NCI-H345 treated with DMSO at 0.1 percent for 48 hours (cell line): ENCODE results near the gene VEGFB.

ENCODE experiments used
- DNase-seq: peaks from one replicate; lab custom pipeline; 2025; ENCODE audit not compliant: unreplicated experiment; lab: John Stamatoyannopoulos, UW

VEGFB gene

DNA sequence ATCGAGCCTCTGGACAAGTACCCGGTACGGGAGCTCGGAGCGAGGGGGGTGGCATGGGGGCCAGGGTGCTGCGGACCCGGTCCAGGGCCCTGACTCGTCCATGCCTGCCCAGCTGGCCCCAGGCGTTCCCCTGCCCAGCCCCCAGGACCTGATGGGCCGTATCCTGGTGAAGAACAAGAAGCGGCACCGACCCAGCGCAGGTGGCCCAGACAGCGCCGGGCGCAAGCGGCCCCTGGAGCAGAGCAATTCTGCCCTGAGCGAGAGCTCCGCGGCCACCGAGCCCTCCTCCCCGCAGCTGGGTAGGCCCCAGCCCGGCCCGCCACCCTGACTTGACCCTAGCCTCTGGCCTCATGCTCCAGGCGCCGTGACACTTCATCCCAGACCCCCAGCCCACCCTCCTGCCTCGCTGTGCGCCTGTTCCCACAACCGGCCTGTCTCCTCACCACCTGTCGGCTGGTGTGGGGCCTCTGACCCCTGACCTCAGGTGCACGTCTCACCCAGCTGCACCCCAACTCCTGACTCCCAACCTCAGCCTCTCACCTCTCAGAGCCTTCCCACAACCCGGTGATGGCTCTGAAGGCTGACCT lies 24.7 kb downstream of the VEGFB start:
- DNase-seq = no peak

DNA sequence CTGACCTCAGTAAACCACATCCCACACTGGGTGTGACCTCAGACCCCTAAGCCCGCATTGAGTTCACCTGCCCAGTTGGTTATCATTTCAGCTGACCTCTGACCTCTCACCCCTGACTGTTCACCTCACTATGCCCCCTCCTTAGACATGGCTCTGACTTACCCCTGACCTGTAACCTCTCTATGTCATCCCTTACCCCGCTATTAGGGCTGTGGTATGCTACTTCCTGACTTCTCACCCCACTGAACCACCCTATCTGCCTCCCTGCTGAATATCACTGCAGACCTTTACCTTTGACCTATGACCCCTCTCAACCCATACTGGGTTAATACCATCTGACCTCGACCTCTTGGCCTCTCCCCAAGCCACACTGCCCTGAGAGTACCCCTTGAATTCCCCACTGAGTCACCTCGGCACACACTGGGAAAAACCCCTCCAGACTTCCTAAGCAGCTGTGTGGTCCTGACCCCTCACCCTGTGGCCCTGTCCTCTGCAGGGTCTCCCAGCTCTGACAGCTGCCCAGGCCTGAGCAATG lies 25.2 kb downstream of the VEGFB start:
- no peak for DNase-seq

DNA sequence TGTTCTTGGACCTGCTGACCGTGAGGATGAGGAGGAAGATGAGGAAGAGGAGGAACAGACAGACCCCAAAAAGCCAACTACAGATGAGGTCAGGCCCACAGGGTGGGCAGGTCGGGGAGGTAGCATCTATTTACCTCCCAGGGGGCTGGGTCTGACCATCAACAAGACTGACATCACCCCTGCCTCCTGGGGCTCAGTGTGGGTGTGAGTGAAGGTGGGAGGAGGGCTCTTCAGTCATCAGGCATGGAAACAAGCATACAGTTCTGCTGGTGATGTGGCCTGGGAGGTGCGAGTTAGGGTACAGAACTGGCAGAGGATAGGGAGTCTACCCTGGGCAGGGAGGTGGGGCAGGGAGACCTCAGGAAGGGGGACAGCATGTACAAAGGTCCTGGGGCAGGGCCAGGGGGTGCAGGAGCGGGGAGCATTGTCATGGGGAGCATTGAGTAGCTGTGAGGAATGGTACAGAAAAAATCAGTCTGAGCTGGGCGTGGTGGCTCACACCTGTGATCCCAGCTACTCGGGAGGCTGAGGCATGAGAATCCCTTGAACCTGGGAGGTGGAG lies 25.8 kb downstream of the VEGFB start:
- DNase-seq = no peak

DNA sequence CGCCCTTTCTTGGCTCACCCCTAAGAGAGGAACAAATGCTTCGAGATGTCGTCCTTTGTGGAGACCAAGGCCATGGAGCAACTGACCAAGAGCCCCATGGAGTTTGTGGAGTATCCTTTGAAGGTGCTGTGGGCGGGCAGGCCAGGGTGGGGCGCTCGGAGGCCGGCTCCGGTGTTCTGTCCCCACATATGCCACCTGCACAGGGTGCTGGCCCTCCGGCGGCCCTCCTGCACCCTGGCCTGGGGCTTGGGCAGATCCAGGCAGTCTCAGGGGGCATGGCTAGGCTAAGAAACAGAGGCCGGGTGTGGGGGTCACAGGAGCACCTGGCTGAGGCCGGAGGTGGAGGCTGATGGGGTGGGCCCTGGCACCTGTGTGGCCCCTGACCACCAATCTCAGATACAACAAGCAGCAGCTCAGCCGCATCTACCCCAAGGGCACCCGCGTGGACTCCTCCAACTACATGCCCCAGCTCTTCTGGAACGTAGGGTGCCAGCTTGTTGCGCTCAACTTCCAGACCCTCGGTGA lies 27.2 kb downstream of the VEGFB start:
- no peak for DNase-seq

DNA sequence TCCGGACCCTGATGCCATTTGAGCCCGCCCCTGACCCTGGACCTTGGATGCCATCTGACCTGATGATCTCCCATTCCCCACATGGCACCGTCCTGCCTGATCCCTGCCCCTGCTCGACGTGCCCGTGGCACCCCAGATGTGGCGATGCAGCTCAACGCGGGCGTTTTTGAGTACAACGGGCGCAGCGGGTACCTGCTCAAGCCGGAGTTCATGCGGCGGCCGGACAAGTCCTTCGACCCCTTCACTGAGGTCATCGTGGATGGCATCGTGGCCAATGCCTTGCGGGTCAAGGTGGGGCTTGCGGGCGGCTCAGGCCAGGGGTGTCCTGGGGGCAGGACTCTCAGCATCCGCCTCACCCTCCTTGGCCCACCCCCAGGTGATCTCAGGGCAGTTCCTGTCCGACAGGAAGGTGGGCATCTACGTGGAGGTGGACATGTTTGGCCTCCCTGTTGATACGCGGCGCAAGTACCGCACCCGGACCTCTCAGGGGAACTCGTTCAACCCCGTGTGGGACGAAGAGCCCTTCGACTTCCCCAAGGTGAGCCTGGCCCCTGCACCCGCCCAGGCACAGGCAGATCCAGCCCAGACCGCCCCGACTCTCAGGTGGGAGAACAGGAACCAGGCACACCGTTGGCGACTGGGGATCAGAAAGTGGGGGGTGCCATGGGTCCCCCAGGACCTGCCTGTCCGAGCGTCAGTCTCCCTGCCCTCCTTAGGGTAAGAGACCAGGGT lies 28.1 kb downstream of the VEGFB start:
- no peak for DNase-seq

DNA sequence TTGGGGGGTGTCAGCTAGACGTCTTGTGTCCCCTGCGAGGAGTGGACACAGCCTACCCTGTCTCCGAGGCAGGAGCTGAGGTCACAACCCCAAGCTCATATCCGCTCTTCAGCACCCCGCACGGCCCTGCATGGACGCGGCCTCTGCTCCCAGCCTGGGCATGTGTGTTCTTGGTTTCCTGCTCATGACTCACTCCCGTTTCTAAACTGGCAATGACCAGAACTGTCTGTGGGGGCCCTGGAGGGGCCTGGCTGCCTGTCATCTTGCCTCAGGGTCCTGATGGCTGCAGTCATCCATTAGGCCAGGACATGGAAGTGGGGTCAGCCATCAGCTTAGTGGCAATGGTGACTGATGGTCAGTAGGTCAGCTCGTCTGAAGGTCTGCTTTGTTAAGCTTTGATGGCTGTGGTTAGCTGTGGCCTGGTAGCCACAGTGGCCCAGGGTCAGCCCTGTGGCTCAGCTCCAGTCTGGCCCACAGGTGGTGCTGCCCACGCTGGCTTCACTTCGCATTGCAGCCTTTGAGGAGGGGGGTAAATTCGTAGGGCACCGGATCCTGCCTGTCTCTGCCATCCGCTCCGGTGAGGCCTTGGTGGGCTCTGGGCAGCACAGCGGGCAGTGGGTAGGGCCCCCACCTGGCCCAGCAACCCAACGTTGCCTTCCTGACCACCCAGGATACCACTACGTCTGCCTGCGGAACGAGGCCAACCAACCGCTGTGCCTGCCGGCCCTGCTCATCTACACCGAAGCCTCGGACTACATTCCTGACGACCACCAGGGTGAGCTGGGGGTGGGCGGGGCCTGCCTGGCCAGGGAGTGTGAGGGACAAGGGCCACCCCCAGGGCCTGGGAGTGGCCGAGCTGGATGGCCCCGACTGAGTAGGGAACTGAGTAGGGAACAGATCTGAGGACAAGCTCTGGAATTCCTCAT lies 28.9 kb downstream of the VEGFB start:
- no peak for DNase-seq

DNA sequence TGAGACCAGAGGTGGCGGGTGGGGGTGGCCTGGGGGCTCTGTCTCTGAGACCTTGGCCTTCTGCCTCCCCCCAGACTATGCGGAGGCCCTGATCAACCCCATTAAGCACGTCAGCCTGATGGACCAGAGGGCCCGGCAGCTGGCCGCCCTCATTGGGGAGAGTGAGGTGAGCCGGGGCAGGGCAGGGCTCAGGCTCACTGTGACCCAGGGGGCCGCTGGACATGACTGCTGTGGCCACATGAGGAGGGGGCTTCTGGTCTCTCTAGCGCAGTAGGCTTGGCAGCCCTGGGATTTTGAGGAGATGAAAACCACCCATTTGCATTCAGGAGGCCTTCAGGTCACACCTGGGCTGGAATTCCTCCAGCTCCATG lies 29.5 kb downstream of the VEGFB start:
- DNase-seq = no peak

DNA sequence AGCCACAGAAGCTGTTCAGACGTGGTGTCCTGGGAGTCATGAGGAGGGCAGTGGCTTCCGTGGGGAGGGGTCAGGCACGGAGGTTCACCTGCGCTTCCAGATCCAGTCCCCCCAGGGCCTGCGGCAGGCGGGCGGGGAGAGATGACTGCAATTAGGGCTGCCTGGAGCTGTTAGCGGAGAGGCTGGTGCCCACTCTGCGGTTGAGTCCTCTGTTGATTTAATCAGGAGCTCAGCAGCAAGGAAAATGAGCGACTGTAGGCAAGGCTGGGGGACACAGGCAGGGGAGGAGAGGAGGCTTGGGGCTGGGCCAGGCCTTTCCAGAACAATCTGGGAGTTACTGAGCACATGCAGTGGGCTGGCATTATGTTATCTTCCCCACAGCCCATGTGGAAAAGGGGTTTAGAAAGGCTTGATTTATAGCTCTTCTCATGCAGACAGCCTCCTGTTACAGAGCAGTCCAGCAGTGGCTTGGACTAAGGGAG lies 30.0 kb downstream of the VEGFB start:
- no peak for DNase-seq

DNA sequence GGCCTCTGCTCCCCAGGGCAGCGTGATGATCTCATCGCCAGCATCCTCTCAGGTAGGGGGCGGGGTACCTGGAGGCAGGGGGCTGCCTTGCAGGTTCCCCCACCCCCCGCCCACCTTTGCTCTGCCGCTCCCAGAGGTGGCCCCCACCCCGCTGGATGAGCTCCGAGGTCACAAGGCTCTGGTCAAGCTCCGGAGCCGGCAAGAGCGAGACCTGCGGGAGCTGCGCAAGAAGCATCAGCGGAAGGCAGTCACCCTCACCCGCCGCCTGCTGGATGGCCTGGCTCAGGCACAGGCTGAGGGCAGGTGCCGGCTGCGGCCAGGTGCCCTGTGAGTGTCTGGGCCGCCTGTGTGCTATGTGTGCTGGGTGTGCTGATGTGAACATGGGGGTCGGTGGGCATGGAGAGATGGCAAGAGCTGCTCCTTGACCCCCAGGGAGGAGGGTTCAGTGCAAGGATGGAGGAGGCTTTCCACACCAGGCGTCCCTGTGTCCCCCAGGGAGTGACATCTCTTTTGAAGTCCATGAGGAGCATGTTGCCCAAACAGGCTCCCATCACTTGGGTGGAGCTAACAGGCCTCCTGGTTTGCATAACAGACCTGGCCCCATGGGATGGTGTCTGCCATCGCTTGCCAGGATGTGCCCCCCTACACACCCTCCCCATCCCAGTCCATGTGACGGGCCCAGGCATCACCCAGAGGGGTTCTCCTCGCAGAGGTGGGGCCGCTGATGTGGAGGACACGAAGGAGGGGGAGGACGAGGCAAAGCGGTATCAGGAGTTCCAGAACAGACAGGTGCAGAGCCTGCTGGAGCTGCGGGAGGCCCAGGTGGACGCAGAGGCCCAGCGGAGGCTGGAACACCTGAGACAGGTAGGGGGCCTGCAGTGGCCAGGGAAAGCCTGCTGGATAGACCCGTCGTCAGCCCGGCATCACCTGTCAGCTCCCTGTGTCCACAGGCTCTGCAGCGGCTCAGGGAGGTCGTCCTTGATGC lies 31.1 kb downstream of the VEGFB start:
- DNase-seq = no peak

DNA sequence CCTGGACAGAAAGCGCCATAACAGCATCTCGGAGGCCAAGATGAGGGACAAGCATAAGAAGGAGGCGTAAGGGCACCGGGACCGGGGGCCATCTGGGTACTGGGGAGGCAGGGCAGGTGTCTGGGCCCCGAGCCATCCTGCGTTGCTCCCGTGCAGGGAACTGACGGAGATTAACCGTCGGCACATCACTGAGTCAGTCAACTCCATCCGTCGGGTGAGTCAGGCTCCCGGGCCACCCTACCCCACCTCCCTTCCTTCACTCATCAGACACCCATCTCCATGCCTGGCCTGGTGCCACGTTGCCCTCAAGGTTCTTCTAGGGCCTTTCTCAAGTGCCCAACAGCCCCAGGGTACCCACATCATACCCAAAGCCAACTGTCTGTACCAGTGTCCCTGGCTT lies 32.0 kb downstream of the VEGFB start:
- no peak for DNase-seq

DNA sequence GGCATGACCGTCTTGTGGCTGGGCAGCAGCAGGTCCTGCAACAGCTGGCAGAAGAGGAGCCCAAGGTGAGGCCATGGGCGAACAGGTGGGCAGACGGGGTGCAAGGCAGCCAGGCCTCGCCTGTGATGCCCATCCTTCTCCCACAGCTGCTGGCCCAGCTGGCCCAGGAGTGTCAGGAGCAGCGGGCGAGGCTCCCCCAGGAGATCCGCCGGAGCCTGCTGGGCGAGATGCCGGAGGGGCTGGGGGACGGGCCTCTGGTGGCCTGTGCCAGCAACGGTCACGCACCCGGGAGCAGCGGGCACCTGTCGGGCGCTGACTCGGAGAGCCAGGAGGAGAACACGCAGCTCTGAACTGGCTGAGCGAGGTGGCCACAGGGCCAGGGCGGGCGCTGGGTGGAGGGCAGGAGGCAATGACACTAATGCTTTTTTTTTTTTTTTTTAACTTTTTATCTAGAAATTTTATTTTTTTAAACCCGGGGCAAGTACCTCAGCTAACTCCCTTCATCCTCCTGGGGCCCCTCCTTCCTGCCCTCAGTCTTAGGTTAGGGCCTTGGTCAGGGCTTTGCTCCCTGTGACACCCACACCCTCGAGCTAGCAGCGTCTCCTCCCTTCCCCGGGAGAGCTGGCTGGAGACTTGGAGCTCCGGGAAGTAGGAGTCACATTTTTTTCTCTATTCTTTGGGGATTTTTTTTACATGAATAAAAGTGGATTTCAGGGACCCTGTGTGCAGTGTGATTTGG lies 33.0 kb downstream of the VEGFB start:
- peak; percentile 69 for DNase-seq

DNA sequence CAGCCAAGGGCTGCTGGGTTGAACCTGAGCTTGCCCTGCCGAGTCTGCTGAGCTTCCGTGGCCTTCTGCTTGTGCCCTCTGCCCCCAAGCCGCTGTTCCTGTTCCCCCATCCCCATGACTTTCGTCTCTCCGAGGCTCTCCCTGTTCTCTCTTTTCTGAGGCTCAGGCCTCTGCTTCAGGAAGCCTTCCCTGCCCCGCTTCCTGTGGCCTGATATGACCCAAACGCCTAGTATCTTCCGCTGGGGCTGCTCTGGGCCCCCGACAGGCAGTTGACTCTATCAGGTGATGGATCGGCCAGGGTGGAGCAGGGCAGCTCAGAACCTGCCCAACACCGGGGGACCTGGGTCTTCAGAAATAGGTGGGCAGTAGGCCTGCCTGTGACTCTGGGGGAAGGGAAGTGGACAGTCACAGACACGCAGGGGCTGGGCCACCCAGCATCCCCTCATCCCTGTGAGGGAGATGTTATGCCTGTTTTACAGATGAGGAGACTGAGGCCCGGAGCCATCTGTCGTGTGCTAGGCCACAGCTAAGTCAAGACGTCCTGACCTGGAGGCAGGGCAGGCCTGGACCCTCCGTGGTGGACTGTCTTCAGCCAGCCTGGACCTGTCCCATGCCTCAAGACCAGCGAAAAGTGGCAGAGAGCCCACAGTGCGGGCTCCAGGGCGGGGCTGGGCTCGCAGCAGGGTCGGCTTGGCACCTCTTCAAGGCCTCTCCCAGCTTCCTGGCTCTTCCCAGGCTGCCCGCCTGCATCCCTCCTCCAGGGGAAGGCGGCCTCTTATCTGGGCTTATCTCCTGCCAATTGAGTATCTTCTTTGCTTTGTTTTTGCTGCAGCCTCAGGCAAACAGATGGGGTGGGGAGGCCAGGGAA lies 33.9 kb downstream of the VEGFB start:
- DNase-seq = peak; percentile 54

DNA sequence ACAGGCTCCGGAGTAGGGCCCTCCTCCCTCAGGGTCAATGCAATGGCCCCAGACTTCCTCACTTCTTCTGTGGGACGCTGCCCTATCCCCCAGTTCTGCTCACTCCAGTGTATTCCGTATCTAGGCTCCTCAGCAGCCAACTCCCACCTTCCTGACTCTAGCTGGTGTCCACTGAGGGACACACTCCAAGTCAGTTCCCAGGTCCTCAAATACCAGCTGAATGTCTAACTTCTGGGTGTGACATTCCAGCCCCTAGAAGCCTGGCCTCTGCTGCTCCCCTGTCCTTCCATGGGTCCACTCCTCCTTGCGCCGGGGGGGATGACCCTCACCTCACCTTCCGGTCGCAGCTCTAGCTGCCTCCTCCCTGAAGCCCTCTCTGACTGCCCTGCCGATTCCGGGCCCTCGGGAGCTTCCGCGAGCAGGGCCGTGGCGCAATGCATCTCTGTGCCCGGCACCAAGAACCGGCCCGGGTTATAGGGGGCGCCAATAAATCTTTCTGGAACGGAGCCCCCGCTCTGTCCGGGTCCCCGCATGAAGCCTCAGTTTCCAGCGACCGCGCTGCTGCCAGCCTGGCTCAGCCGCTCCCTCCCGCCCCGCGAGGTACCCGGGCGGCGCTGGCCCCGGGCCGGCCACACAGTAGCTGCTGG lies 34.6 kb downstream of the VEGFB start:
- DNase-seq = no peak

DNA sequence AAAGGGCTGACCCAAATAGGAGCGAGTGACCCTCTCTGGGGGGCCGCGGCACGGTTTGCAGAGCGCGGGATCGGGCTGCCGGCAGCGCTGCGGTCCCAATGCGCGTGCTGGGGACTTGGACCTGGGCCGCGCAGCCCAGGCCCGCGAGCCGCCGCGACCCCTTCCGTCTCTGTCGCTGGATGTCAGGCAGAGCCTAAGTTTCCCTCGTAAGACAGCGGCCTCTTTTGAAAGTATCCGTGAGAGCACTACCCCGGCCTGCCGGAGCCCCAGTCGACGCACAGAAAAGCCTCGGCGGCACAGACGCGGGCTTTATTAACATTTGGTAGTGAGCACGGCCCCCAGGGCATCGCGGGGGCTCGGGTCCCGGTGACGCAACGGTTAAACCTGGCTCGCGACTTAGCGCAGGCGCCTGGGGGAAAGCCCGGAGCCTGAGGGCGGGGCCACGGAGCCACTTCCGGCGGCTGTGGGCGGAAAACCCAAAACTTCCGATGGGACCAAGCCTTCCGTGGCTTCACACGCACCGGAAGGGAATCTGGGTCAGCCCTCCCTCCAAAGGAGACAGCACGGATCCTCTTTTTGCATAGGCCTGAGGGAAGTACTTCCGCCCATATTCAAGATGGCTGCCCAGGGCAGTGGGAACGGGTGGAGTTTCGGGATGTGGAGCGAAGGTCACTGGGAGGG lies 35.3 kb downstream of the VEGFB start:
- peak; percentile 98 for DNase-seq

DNA sequence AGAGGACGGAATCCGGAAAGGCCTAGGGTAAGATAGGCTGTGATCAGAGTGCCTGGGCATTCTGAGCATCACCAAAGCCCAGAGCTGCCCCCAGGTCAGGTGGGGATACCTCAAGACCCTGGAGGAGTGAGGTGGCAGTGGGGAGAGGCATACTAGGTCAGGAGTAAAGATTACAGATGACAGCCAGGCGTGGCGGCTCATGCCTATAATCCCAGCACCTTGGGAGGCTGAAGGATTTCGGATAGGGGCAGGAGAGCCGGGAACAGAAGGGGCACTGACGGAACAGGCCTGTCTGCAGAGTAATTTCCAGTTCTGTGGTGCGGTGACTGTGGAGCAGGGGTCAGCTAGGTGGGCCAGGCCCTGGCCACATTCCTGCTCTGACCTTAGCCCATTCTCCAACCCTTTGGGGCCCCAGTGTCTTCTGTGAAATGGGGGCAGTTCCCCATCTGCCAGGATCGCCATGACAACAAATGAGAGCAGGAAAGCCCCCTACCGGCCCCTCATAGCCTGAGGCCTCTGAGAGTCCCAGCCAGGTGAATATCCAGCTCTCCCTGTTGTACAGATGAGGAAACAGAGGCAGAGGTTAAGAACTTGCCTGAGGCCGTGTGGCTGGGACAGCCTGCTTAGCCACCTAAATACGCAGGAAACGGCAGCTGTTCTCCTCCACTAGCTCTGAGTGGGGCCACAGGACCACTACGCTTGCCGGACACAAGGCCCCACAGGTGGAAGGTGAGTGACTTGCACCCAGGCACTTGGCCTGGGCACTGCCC lies 40.8 kb downstream of the VEGFB start:
- DNase-seq = no peak

DNA sequence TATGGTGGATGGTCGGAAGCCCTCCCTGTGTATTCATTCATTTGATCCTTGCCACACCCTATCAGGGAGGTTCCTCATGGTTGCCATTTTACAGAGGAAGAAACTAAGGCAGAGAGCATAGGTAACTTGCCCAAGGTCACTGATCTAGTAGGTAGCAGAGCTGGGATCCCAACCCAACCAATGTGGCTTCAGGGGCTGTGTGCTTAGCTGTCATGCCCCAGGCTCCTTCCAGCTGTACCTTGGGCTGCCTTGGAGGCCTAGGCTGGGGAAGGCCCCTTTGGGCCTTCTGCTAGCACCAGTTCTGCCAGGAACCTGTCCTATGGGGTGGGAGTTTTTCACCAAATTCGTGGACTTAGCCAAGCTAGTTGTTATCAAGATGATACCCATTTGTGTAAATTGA lies 41.5 kb downstream of the VEGFB start:
- no peak for DNase-seq
